NCI-H2081 (cell line): ENCODE measurements around the gene TNPO3.
"Not testable (repeated sequence)": the region's sequence is repeated elsewhere in the genome, so short reads cannot be mapped to it uniquely, and the experiment has no call there.

Source experiments
- DNase-seq, 2 experiments: peaks; one replicate each; lab custom pipeline; 2025; lab: John Stamatoyannopoulos, UW

The TNPO3 gene

GRCh38 chr7:128921866-128922440, 133.0 kb downstream of the TNPO3 start:
- no peak for DNase-seq

GRCh38 chr7:128920913-128921582, 133.9 kb downstream of the TNPO3 start:
- DNase-seq: no peak

- DNase-seq: no peak
Measured at GRCh38 chr7:128919881-128920799, 134.8 kb downstream of the TNPO3 start.

- no peak for DNase-seq
Measured at GRCh38 chr7:128919241-128919640, 135.7 kb downstream of the TNPO3 start.

GRCh38 chr7:128918016-128918665, 136.8 kb downstream of the TNPO3 start:
- no peak for DNase-seq

- DNase-seq: no peak
Measured at GRCh38 chr7:128917122-128917521, 137.8 kb downstream of the TNPO3 start.

GRCh38 chr7:128916643-128916915, 138.3 kb downstream of the TNPO3 start:
- DNase-seq: no peak

GRCh38 chr7:128915841-128916642, 138.9 kb downstream of the TNPO3 start:
- no peak for DNase-seq

GRCh38 chr7:128915271-128915819, 139.6 kb downstream of the TNPO3 start:
- DNase-seq: no peak

- no peak for DNase-seq
Measured at GRCh38 chr7:128914566-128915151, 140.3 kb downstream of the TNPO3 start.

- no peak for DNase-seq
Measured at GRCh38 chr7:128913870-128914565, 140.9 kb downstream of the TNPO3 start.

GRCh38 chr7:128912709-128913495, 142.0 kb downstream of the TNPO3 start:
- DNase-seq: not testable (repeated sequence)

GRCh38 chr7:128912281-128912680, 142.6 kb downstream of the TNPO3 start:
- DNase-seq: no peak

GRCh38 chr7:128911423-128912031, 143.4 kb downstream of the TNPO3 start:
- no peak for DNase-seq

- no peak for DNase-seq
Measured at GRCh38 chr7:128910569-128910945, 144.4 kb downstream of the TNPO3 start, which contains the start of gene KCP. TSS of gene KCP (minus strand) at chr7:128910709. CDS start at chr7:128910676, 33 bp downstream.

- DNase-seq: no peak
Measured at GRCh38 chr7:128909625-128910568, 145.0 kb downstream of the TNPO3 start.

GRCh38 chr7:128908750-128909624, 145.9 kb downstream of the TNPO3 start:
- DNase-seq: no peak
